SK-N-SH (cell line): ENCODE data around the gene SMARCA1. TPM values are rescaled to one million over a fixed set of nuclear protein-coding genes. Genes with fewer than 3 reads are reported as not detected.

ENCODE experiments used
- CTCF ChIA-PET: fragments of 300-600, 350-600 bp; formaldehyde crosslinking; extraction: SDS; loops from one replicate; lab custom pipeline; 2021; lab: Yijun Ruan, JAX
- POLR2A ChIA-PET: fragments of 350-600 bp; sonication (Branson Sonifier 250); formaldehyde crosslinking; extraction: SDS; loops from one replicate; lab custom pipeline; 2020; ENCODE audit warnings: antibody characterized with exemption, inconsistent platforms; lab: Yijun Ruan, JAX
- DNase-seq: peaks from one replicate; pipeline ENCODE4 v3.0.0; 2012
- H2AFZ ChIP-seq: fragments of 200-600 bp; sonication (generic); 2 replicates; pipeline ENCODE4 v1.8.1; 2016; ENCODE audit warnings: antibody characterized with exemption, mild to moderate bottlenecking, low read depth
- H3F3A ChIP-seq: fragments of 200-600 bp; sonication (generic); replicated peaks from 2 replicates; pipeline ENCODE3; 2016; ENCODE audit warnings: antibody characterized with exemption, mild to moderate bottlenecking; ENCODE audit not compliant: insufficient read depth
- H3K27ac ChIP-seq, 2 experiments: fragments of 200-500 bp in 1 of 2; fragments of 200-600 bp in 1 of 2; sonication (Bioruptor generic) in 1 of 2; sonication (generic), shearing (Covaris generic) in 1 of 2; 2 replicates each; pipeline versions ENCODE4 v1.5.1 to v1.6.1; 2014 to 2016; ENCODE audit warnings: low read depth in 2 of 2, inconsistent platforms in 1 of 2, low read length in 1 of 2, mild to moderate bottlenecking in 1 of 2, mixed read lengths in 1 of 2
- H3K27me3 ChIP-seq: fragments of 200-600 bp; sonication (generic), shearing (Covaris generic); 2 replicates; pipeline ENCODE4 v1.6.1; 2016; ENCODE audit warnings: mixed run types; ENCODE audit not compliant: insufficient read depth
- H3K36me3 ChIP-seq, 2 experiments: fragments of 200-500 bp in 1 of 2; fragments of 200-600 bp in 1 of 2; sonication (Bioruptor generic) in 1 of 2; sonication (generic) in 1 of 2; replicated peaks in 1 of 2; 2 replicates each; pipeline versions ENCODE3 to v1.5.1; 2014 to 2016; ENCODE audit warnings: low read length in 1 of 2, mild to moderate bottlenecking in 1 of 2; ENCODE audit not compliant: insufficient read depth in 2 of 2, control insufficient read depth in 1 of 2
- H3K4me1 ChIP-seq, 2 experiments: fragments of 200-500 bp in 1 of 2; fragments of 200-600 bp in 1 of 2; sonication (Bioruptor generic) in 1 of 2; sonication (generic), shearing (Covaris generic) in 1 of 2; 2 replicates each; pipeline versions ENCODE4 v1.5.1 to v1.6.1; 2014 to 2016; ENCODE audit warnings: low read depth in 1 of 2, low read length in 1 of 2, mixed run types in 1 of 2; ENCODE audit not compliant: insufficient read depth in 2 of 2, control insufficient read depth in 1 of 2
- H3K4me2 ChIP-seq: fragments of 200-600 bp; sonication (generic), shearing (Covaris generic); 2 replicates; pipeline ENCODE4 v1.6.1; 2017; ENCODE audit warnings: mixed run types
- H3K4me3 ChIP-seq, 2 experiments: fragments of 200-500 bp in 1 of 2; fragments of 200-600 bp in 1 of 2; sonication (Bioruptor generic) in 1 of 2; sonication (generic), shearing (Covaris generic) in 1 of 2; 2 replicates each; pipeline versions ENCODE4 v1.5.1 to v1.8.1; 2014 to 2016; ENCODE audit warnings: low read depth in 2 of 2, inconsistent platforms in 1 of 2, low read length in 1 of 2, mild to moderate bottlenecking in 1 of 2, mixed read lengths in 1 of 2, moderate library complexity in 1 of 2
- H3K79me2 ChIP-seq: fragments of 200-600 bp; sonication (generic); 2 replicates; pipeline ENCODE4 v1.8.1; 2017; ENCODE audit warnings: mild to moderate bottlenecking; ENCODE audit not compliant: insufficient read depth
- H3K9ac ChIP-seq: fragments of 200-600 bp; sonication (generic); 2 replicates; pipeline ENCODE4 v1.6.1; 2017; ENCODE audit warnings: mixed run types
- H3K9me2 ChIP-seq: fragments of 200-600 bp; sonication (generic); 2 replicates; pipeline ENCODE4 v1.6.1; 2017; ENCODE audit warnings: mixed run types
- H3K9me3 ChIP-seq: fragments of 200-600 bp; sonication (generic); 2 replicates; pipeline ENCODE4 v1.6.1; 2017; ENCODE audit warnings: mixed run types, mild to moderate bottlenecking, moderate library complexity
- H4K20me1 ChIP-seq: fragments of 200-600 bp; sonication (generic); 2 replicates; pipeline ENCODE4 v1.6.1; 2017; ENCODE audit warnings: mild to moderate bottlenecking, mixed run types; ENCODE audit not compliant: insufficient read depth
- ELF1 ChIP-seq: IDR thresholded peaks from 2 replicates; pipeline ENCODE4 v1.4.0; 2012
- FOXM1 ChIP-seq: IDR thresholded peaks from 2 replicates; pipeline ENCODE4 v1.4.0; 2012; ENCODE audit warnings: low read depth, mild to moderate bottlenecking
- GABPA ChIP-seq: IDR thresholded peaks from 2 replicates; pipeline ENCODE4 v1.4.0; 2012; ENCODE audit warnings: low read depth, mild to moderate bottlenecking
- NFIC ChIP-seq: IDR thresholded peaks from 2 replicates; pipeline ENCODE4 v1.4.0; 2012; ENCODE audit warnings: borderline replicate concordance
- RAD21 ChIP-seq: IDR thresholded peaks from 2 replicates; pipeline ENCODE4 v1.6.1; 2012; ENCODE audit warnings: mild to moderate bottlenecking, low read length
- RFX5 ChIP-seq: IDR thresholded peaks from 2 replicates; pipeline ENCODE4 v1.6.1; 2012; ENCODE audit warnings: mild to moderate bottlenecking, improper control_type of control experiment, low read length
- SIN3A ChIP-seq: IDR thresholded peaks from 2 replicates; pipeline ENCODE4 v1.6.1; 2012; ENCODE audit warnings: low read depth, mild to moderate bottlenecking, low read length, moderate library complexity, borderline replicate concordance
- TCF12 ChIP-seq: IDR thresholded peaks from 2 replicates; pipeline ENCODE4 v1.4.0; 2012
- TEAD4 ChIP-seq: IDR thresholded peaks from 2 replicates; pipeline ENCODE4 v1.4.0; 2012; ENCODE audit warnings: mild to moderate bottlenecking, borderline replicate concordance; ENCODE audit not compliant: insufficient read depth
- WGBS: methylation state at CpG from one replicate; pipeline ENCODE4 v1.1.6; 2017; ENCODE audit warnings: low lambda C conversion rate; 5-methylcytosine and 5-hydroxymethylcytosine counted together
- polyA plus RNA-seq, 3 experiments: library from polyadenylated mRNA; depleted of rRNA; stranded (reverse); fragments of >200 nt; gene quantifications; 2 replicates each; pipeline ENCODE4 v1.2.3, GENCODE V29; 2012
- TF ChIP-seq, protein P1 (sequence below): fragments of 150-350 bp; IDR thresholded peaks from 2 replicates; pipeline ENCODE4 v1.6.1; 2017; ENCODE audit warnings: antibody characterized with exemption, low read length, low read depth, borderline replicate concordance
- TF ChIP-seq, protein P2 (sequence below): IDR thresholded peaks from 2 replicates; pipeline ENCODE4 v1.4.0; 2012; ENCODE audit warnings: low read depth
- TF ChIP-seq, protein P3 (sequence below): fragments of 150-350 bp; IDR thresholded peaks from 2 replicates; pipeline ENCODE4 v1.6.1; 2016; ENCODE audit warnings: mild to moderate bottlenecking, low read depth, low read length
- TF ChIP-seq, protein P4 (sequence below): fragments of 200-600 bp; sonication (generic); IDR thresholded peaks from 2 replicates; pipeline ENCODE4 v1.6.1; 2017; ENCODE audit warnings: antibody characterized with exemption, mild to moderate bottlenecking, moderate library complexity

The SMARCA1 gene
- polyA plus RNA-seq, 1 of the 3 experiments (the other 2 are of a cell fraction): 17.1 TPM

GRCh38 chrX:129524250-129524850 lies 1.1 kb upstream of the SMARCA1 start:
- H4K20me1 ChIP-seq: peaks cover 23% of the 10 kb centered on the region; the same call in 1 of the 2 replicates
- H3K79me2 ChIP-seq: peaks cover 28% of the 10 kb centered on the region
- H3K4me3 ChIP-seq: no peak overlapping the region
- no peak overlapping the region for H3K9ac ChIP-seq
- TF ChIP-seq TCF12: no peak
- no peak for TF ChIP-seq GABPA
- no peak for TF ChIP-seq FOXM1
- no peak for TF ChIP-seq RAD21
- TF ChIP-seq ELF1: no peak
- TF ChIP-seq, protein P1, sequence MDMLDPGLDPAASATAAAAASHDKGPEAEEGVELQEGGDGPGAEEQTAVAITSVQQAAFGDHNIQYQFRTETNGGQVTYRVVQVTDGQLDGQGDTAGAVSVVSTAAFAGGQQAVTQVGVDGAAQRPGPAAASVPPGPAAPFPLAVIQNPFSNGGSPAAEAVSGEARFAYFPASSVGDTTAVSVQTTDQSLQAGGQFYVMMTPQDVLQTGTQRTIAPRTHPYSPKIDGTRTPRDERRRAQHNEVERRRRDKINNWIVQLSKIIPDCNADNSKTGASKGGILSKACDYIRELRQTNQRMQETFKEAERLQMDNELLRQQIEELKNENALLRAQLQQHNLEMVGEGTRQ: no peak
- no peak for TF ChIP-seq SIN3A
- TF ChIP-seq NFIC: no peak
- TF ChIP-seq, protein P2, sequence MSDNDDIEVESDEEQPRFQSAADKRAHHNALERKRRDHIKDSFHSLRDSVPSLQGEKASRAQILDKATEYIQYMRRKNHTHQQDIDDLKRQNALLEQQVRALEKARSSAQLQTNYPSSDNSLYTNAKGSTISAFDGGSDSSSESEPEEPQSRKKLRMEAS: no peak
- TF ChIP-seq TEAD4: no peak
- no peak for TF ChIP-seq RFX5
- no peak overlapping the region for H3K27ac ChIP-seq
- CTCF ChIA-PET: interaction anchor here (1.0 kb wide), 1 partner anchor 16 kb away, joined by 4 read pairs; the partner anchor contains the start of gene OCRL
- H3K36me3 ChIP-seq: no peaks in the 10 kb centered on the region
- H3K4me2 ChIP-seq: no peak overlapping the region; the same call in 1 of the 2 replicates
- H3K9me2 ChIP-seq: no peaks in the 10 kb centered on the region
- POLR2A ChIA-PET: no interaction called here
- no peak for DNase-seq
- H3K4me1 ChIP-seq: no peaks in the 10 kb centered on the region; a peak in 1 of 4 replicates
- H3F3A ChIP-seq: peaks cover 20% of the 10 kb centered on the region
- no peaks in the 10 kb centered on the region for H3K9me3 ChIP-seq
- peaks cover 3% of the 10 kb centered on the region; the same call in 1 of the 2 replicates for H3K27me3 ChIP-seq
- no peak overlapping the region for H2AFZ ChIP-seq
- 54% methylated on average over 3 of the region's 3 CpGs for WGBS

DNA sequence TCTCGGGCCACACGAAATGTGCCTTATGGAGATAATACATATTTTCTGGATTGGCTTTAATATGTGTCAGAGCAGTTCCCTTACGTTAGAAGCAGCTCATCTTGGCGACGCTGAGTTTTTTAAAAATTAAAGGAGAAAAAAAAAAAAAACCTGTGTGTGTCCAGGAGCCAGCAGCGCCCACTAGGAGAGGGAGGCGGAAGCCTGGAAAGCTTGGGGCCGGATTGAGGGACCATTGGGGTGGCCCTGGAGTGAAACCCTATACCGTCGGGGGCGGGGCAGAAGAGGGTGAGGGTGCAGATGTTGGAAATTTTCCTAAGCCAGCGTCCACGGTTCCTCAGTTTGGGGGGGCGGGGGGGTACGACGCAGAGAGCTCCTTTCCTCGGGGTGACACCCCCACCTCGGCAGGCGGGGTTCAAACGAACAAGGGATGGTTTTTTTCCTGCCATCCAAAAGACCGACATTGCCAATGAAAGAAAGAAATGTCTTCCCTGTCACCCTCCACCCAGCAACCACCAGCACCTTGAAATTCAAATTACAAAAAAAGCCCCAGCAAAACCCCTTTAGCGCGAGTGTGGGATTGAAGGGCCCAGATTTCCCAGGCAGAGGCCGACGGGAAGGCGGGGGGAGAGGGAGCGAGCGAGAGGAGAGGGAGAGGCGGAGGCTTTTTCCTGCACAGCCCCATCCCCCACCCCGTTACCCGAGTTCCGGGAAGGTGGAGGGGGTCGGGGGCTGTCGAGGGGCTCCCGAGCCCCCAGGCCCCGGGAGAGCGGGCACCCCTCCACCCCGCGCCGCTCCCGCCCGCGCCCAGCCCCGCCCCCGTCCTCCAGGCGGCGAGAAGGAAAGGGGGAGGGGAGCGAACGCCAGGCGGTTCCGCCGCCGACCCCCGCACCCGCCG lies 859 bp downstream of the SMARCA1 start:
- no peaks in the 10 kb centered on the region for H3K9me3 ChIP-seq
- H3K9ac ChIP-seq: peak overlapping the region; percentile 92
- H3K36me3 ChIP-seq: peaks cover 0 to 1% of the 10 kb centered on the region in 2 experiments
- H4K20me1 ChIP-seq: peaks cover 28% of the 10 kb centered on the region
- H3K9me2 ChIP-seq: no peaks in the 10 kb centered on the region
- peak; percentile 78 for DNase-seq
- H3K4me3 ChIP-seq: peak overlapping the region; percentile 60 to 74
- no peaks in the 10 kb centered on the region; a peak in 2 of 4 replicates for H3K4me1 ChIP-seq
- no peak overlapping the region for H2AFZ ChIP-seq
- TF ChIP-seq, protein P3, sequence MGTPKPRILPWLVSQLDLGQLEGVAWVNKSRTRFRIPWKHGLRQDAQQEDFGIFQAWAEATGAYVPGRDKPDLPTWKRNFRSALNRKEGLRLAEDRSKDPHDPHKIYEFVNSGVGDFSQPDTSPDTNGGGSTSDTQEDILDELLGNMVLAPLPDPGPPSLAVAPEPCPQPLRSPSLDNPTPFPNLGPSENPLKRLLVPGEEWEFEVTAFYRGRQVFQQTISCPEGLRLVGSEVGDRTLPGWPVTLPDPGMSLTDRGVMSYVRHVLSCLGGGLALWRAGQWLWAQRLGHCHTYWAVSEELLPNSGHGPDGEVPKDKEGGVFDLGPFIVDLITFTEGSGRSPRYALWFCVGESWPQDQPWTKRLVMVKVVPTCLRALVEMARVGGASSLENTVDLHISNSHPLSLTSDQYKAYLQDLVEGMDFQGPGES: no peak
- TF ChIP-seq, protein P4, sequence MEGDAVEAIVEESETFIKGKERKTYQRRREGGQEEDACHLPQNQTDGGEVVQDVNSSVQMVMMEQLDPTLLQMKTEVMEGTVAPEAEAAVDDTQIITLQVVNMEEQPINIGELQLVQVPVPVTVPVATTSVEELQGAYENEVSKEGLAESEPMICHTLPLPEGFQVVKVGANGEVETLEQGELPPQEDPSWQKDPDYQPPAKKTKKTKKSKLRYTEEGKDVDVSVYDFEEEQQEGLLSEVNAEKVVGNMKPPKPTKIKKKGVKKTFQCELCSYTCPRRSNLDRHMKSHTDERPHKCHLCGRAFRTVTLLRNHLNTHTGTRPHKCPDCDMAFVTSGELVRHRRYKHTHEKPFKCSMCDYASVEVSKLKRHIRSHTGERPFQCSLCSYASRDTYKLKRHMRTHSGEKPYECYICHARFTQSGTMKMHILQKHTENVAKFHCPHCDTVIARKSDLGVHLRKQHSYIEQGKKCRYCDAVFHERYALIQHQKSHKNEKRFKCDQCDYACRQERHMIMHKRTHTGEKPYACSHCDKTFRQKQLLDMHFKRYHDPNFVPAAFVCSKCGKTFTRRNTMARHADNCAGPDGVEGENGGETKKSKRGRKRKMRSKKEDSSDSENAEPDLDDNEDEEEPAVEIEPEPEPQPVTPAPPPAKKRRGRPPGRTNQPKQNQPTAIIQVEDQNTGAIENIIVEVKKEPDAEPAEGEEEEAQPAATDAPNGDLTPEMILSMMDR: peak; percentile 33; the same call in 1 of the 2 replicates
- TF ChIP-seq ELF1: no peak
- no peaks in the 10 kb centered on the region; the same call in 1 of the 2 replicates for H3K27me3 ChIP-seq
- H3K27ac ChIP-seq: peak overlapping the region; percentile 78 to 90; a peak in 3 of 4 replicates
- ChIA-PET CTCF (interaction anchor here (0.6 to 1.0 kb wide), 2 partner anchors 18 to 41 kb away, joined by 3 read pairs; partner anchors contain the start of gene OCRL), POLR2A (no interaction called here)
- 19% methylated on average over 36 of the region's 56 CpGs for WGBS
- peaks cover 20% of the 10 kb centered on the region for H3F3A ChIP-seq
- peak overlapping the region; percentile 74 for H3K4me2 ChIP-seq
- peaks cover 47% of the 10 kb centered on the region for H3K79me2 ChIP-seq
